Right renal cortex interstitium (tissue), 3 donors: Measurements from ENCODE around the gene CCDC83. TPM values are rescaled to one million over a fixed set of nuclear protein-coding genes. Genes with fewer than 3 reads are reported as not detected.
A peak's percentile ranks its signal among the peaks of the same experiment; 100 is the strongest.

Experiments used
- DNase-seq, 3 donors: peaks; one replicate each; pipeline ENCODE4 v3.0.0-alpha.2; 2013; ENCODE audit warnings: low read depth in 3 of 3, low spot score in 2 of 3
- polyA plus RNA-seq, 3 donors: library from polyadenylated mRNA; unstranded; fragments of 120-200 nt; gene quantifications; one replicate each; pipeline ENCODE4 v1.2.1, GENCODE V29; 2013; ENCODE audit not compliant: insufficient read length in 3 of 3

The CCDC83 gene
- polyA plus RNA-seq: not detected

DNA sequence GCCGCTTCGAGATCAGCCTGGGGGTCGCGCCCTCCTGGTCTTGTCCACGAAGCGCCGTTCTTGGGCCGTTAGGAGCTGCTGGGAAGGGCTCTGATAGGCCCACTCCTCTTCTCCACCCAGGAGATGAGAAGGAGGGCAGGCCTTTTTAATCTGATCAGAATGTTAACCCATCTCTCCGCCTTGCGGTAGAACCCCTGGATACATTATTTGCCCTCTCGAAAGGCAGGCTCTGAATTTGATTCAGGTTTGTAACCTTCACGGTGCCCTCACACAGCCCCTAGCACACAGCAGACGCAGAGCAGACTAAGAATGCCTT is at the start of gene CCDC83:
Gene CCDC83, plus strand, starts transcription at position 43 of the 316 bp plus-strand sequence. CDS start 9,741 bp downstream, outside the sequence.
- DNase-seq: no peak

DNA sequence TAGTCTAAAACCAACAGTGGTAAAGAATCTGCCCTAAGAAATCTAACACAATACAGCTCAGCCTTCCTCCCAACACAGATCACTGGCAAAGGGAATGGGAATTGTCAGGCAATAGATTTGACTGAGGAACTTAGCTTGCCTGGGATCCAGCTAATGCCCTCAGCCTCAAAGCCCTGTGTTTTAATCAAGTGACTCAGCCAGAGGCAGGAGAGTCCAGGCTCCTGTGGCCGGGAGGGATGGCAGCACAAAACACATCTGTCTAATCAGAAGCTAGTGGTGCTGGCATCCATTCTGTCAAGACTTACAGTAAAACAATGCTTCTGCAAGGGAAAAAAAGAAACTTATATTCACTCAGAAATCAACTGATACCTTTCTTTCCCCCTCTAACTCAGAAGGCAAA is 49.8 kb upstream of the CCDC83 start:
- DNase-seq: no peak

DNA sequence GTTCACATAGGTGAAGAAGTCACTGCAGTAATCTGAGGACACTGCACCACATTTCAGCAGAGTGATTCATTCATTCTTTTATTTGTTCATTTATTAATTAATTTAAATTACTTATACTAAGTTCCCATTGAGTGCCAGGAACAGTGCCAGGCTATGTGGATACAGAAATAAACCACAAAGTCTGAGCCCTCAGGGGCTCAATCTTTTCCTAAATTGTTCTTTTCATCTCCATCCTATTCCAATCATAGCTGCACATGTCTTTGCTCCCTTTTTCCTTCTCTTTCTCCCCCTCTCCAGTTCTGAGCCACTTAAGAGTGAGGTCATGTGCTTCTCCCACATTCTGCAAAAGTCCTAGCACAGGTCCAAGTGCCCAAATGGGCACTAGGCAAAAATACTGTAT is 49.2 kb upstream of the CCDC83 start:
- no peak for DNase-seq

DNA sequence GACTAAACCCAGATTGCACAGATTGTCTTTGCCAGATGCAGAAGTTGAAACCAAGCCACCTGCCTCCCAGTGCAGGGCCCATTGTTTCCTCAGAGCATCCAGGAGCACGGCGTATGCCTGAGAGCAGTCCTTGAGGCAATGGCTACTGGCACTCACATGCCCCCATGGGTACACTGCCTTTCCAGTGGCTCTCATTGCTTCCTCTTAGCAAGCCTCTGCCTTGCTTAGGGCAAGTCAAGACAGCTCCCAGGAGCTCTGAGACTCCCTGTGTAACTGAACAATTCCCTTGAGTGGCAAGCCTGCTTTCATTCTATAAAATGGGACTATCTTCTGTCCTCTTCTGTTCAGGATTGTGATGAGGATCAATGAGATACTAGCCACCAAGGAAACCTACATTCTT is 48.3 kb upstream of the CCDC83 start:
- no peak for DNase-seq

DNA sequence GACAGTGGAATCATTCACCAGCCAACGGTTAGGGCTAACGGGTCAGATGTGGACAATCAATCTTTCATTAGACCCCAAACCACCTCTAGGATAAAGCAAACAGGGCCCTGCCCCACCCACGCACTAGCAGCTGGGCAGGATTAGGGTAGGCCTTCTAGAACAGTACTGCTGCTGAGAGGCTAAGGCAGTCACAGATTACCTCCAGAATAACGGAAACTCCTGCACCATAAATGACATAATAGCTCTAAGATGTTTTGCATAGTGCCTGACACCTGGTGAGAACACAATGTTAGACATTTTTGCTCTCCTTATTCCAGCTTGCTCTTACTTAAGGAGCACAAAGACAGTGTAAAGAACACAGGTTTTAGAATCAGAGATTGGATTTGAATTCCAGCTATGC is 46.0 kb upstream of the CCDC83 start:
- no peak for DNase-seq

DNA sequence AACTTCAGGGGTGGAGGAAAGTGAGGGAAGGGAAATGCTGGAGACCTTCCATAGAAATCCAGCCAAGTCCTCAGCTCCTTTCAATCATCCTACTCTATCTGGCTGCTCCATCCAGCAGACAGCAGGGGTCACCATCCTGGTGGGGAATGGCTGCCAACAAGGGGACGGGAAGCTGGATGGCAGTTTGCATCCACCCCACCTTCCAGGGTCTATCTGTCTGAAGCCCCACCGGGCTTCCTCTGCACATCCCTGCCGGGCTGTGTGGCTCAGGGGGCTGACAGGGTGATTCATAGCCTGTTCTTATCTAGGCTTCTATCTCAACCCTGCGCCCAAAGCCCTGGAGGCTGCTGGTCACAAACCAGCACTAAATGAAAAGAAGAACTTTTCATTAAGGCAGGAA is 45.3 kb upstream of the CCDC83 start:
- DNase-seq: no peak

DNA sequence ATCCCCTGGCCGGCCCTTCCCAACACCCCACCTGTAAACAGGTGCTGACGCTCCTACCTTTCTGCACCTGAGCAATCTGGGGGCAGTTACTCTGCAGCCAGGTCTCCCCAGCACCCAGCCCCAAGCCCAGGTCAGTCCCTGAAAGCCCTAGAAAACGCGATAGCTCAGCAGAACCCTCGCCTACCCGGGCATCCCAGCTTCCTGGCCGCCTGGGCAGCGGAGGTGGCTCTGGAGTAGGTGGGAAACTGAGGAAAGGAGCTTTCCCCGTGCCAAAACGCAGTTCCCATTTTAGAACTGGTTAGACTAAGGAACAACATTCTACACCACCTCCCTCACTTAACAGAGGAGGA is 44.7 kb upstream of the CCDC83 start:
- DNase-seq: no peak

DNA sequence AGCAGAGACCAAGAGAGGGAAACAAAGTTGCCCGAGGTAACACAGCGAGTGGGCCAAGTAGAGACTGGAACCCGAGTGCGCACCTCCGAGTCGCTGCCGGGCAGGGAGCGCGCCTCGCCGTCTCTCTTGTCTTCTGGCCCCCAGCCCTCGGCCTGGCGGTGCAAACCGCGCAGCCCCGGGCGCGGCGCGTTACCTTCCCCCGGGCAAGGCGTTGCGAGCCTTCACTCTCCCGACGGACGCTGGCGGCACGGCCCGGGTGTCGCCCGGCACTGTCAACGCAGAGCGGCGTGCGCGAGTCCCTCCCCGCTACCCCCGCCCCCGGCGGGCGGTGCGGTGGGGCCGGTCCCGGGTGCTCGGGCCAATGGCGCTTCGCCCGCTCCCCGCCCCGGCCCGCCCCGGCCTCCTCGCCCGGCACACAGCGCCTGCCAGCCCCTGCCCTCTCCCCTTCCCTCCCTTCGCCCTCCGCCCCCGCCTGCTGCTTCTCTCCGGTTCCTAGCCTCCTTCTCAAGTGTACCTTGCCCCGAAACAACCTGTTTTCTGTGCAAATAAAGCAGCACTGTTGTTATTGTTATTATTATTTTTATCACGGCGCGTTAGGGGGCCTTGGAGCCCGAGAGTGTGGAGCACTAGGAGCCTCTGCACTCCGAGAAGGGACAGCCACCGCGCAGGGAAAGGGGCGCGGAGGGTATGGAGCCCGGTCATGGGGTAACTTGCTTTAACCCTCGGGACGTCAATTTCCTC is 44.1 kb upstream of the CCDC83 start, which contains the start of gene SYTL2:
Gene SYTL2, minus strand, starts transcription at position 271 of the 741 bp plus-strand sequence. CDS start 53,416 bp downstream, outside the sequence.
- DNase-seq: peak in 1 of 3 donors; percentile 44

DNA sequence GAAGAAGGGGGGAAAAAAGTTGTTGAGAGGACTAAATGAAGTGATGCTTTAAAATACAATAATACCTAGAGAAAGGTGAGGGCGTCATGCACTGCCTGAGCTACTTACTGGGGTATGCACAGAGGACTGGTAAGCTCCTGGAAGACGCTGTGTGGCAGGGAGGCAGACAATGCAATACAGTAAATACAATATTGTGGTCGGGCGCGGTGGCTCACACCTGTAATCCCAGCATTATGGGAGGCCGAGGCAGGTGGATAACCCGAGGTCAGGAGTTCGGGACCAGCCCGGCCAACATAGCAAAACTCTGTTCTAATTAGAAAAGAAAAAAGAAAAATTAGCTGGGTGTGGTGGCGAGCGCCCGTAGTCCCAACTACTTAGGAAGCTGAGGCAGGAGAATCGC is 43.6 kb upstream of the CCDC83 start:
- DNase-seq: no peak

DNA sequence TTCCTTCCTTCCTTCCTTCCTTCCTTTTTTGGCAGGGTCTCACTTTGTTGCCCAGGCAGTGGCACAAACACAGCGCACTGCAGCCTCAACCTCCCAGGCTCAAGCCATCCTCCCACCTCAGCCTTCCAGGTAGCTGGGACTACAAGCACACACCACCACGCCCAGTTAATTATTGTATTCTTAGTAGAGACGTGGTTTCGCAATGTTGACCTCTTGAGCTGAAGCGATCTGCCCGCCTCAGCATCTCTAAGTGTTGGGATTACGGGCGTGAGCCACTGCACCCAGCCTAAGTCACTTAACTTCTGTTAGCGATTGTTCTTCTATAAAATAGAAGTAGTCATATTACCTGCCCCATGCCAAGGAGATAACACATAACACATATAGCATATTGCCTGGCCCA is 41.5 kb upstream of the CCDC83 start:
- DNase-seq: no peak

DNA sequence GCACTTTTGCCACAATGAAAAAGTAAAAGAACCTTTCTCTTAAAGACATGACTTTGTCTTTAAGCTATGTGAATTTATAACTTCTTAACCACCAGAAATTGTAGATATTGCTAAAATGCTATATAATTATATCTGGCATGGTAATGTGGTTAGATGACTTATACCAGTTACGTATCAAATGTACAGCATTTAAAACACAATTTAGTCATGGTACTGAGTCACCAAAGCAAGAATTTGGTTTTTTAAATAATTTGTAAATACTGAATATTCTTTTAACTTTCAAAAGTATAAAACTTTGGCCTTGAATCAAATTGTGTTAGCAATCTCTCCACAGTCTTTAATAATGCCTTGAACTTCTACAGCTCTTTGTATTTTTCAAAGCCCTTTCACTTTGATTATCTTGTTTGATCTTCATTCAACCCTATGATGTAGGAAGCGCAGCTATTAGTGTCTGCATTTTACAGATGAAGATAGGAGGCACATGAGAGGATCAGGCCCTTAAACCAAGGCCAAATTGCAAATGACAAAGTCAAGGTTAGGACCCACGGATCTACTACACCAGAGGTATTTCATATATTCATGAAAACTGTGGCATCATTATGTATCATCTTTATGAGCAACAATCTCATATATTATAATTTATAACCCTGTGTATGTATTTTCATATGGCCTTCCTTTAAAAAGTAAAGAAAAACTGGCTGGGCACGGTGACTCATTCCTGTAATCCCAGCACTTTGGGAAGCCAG is 39.8 kb upstream of the CCDC83 start:
- no peak for DNase-seq

DNA sequence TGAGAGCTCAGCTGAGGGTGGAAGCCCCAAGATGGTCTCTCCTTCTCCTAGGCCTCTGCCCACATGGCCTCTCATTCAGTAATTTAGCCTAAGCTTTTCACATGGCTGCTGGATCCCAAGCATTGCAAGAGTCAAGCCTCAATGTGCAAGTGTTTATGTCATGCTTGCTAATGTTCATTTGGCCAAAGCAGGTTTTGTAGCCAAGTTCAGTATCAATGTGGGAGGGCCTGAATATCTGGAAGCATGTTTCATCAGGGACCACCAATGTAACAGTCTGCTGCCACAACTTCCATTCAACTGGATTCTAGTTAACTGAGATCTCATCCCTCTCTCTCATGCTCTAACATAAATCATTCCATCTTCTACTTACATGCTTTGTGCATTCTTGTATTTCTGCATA is 35.7 kb upstream of the CCDC83 start:
- no peak for DNase-seq

DNA sequence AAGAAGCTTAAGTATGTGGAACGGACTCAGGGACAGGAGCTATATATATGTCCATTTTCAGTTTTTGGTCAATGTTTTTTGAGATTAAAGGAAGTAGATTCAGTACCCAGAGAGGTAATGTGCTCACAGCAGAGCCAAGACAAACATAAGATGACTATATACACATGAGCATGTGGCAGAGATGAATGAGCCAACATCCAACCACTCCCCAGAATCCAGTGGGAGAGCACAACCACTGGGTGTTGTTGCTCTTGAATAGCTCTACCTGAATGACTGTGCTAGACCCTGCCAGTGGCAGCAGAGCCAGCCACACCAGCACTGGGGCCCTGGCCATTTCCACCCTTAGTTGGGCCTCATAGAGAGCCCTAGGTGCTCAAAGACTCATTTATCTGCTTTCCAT is 33.5 kb upstream of the CCDC83 start:
- DNase-seq: no peak

DNA sequence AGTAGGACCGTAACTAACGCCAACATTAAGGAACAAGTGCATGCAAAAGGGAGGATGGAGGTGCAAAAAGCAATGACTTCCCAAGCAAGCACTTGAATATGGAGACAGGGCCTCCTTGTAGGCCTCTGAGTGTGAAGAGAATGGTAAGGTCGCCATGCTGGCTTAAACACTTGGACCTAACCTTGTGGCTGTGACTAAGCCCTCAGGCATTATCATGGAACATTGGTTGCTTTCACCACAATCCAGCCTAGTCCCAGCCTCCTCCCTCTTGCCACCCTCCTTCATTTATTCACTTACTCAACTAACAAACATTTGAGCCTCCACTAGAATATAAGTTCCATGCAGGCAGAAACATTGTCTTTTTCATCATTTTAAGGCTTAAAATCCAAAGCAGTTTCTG is 32.4 kb upstream of the CCDC83 start:
- DNase-seq: no peak

DNA sequence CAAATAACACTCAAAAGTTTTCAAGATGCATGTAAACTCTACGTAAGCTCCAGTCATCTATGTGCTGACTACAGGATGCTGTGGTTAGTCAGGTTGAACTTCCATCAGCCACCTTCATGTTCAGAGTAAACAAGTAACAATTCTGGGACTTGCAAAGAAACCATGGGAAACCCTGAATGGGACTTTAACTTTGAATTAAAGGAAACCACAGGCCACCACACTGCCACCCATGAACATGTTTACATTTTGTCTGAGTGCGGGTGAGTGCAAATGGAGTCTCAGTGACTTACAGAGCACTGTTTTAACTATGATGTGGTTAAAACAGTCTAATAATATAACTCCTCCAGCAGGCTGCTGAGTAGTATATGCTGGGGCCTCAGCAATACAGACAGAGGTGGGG is 31.4 kb upstream of the CCDC83 start:
- no peak for DNase-seq

DNA sequence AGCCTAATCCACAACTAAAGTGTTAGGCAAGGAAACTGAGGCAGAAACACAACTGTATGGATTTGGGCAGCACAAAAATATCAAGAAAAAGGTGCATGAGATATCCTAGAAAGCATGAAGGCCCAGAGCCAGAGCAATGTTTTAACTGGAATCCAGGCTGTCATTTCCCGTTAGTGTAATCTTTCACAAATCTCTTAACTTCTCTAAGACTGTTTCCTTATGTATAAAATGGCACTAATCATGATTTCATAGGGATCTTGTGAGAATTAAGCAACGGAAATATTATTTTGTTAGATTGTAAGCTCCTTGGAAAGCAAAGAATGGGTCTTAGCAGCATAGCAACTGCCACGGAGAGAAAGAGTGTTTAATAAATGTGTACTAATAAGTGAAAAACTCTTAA is 29.6 kb upstream of the CCDC83 start:
- no peak for DNase-seq

DNA sequence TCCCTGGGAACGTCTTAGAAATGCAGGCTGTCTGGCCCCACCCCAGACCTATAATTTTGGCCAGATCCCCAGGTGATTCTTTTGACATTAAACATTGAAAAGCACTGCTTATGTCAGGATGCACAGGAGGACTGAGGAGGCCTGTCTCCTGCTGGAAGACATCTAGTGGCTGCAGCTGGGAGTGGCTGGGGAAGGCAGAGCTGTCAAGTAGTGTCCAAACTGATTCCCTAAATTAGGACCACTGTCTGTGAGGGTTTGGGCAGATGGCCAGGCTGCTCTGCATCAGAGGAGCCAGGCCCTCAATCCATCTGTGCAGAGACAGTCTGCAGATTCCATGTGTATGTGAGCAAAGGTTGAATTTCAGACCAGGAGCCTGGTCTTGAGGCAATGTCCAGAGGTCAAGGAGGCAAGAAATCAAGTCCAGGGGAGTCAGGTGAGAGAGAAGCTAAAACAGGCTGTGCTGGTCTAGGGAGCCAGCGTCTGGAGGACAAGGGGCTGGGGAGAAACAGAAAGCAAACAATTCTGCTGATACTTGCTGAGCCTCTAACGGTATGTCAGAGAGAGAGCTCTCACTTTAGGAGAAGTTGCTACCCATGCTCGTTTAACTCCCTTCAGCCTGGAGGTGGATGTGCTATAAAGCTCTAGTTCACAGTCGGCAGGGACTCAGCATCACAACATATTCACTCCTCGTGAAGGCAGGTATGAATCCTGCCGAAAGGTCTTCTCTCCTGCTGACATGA is 28.9 kb upstream of the CCDC83 start:
- DNase-seq: no peak

DNA sequence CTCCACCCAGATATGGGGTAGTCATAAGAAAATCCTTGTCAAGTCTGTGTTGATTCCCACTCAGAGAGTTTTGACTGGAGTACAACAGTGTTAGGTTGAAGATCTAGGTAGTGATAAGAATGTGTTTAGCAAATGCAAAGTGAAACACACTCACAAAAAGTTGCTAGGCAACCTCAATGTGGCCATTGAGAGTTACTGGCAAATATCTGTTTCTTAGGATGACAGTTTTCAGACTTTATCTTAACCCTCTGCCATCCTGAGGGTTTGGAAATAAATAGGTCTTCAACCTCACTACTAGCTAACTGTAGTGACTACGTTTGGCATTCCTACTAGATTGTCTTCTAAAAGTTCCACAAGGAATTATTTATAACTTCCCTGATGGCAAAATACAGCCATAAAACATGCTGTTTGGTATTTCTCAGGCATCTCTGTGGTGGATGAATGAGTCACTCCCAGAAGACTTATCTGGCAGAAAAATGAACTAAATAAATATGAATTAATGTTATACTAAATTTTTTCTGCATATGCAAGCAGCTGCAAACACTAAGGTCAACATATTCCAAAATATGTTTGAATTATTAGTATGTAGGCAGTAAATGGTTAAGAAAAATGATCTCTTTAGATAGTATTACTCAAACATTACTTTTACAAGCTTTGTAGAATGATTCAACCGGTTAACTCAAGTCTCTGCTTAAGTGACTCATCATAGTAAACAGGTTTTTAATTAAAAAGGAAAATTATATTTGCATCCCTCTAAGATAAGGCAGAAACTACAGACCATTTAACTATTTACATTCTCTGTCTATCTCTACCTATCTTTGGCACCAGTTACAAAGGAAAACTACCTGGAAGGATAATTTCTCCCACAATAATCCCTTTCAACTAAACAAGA is 27.2 kb upstream of the CCDC83 start:
- peak in 1 of 3 donors; percentile 27 for DNase-seq

DNA sequence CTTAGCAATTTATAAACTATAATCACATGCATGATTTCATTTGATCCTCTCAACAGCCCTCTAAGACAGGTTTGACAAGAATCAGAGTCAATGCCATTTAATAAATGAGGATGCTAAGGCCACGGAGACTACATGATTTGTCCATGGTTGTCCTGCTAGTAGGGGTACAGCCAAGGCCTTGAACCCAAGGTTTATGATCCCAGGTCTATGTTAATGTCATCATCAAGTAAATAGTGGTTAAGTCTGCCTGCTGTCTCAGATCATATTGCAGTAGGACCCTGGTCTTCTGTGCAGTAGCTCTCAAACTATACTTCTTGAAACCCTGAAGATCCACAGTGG is 26.6 kb upstream of the CCDC83 start:
- no peak for DNase-seq

DNA sequence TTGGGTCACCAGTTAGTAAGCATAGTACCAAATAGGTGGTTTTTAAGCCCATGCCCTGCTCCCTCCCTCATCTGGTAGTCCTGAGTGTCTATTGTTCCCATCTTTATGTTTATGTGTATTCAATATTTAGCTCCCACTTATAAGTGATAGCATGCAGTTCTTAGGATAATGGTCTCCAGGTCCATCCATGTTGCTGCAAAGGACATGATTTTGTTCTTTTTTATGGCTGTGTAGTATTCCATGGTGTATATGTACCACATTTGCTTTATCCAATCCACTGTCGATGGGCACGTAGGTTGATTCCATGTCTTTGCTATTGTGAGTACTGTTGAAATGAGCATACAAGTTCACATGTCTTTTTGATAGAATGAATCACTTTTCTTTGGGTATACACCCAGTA is 26.0 kb upstream of the CCDC83 start:
- DNase-seq: no peak

DNA sequence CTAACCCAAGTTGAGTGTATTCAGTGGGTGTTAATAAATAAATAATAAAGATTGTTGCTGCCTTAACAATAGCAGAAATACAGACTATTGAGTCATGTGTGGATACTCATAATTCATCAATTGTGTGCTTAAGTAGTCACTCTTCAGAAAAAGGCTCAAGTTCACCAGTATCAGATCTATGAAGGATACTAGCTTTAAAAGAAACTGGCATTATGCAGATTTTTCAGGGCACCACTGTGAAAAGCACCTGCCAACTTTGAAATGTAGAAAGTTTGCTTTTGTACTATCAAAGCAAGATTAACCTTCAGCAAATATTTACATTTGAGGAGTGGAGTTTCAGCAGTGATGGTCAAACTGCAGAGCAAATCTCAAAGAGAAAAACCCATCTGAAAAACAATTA is 24.1 kb upstream of the CCDC83 start:
- DNase-seq: no peak
